Measurements from ENCODE around the gene MAPKAP1.

The MAPKAP1 gene

GRCh38 chr9:125659954-125660353 lies 47.1 kb downstream of the MAPKAP1 start:
- H3K36me3 ChIP-seq (ENCODE audit: control insufficient read depth, insufficient read depth, low read length), result no peaks in the 10 kb centered on the region
- no peak overlapping the region for H3K4me2 ChIP-seq (ENCODE audit: low read length)
- H3K9ac ChIP-seq, result no peak overlapping the region
- no peak overlapping the region for H3K27ac ChIP-seq
- TF ChIP-seq CTCF (IDR thresholded peaks at IDR 0.05), result no peak
- no peaks in the 10 kb centered on the region for H3K4me1 ChIP-seq
- H3K79me2 ChIP-seq, result peaks cover 4% of the 10 kb centered on the region
- H3K4me3 ChIP-seq (ENCODE audit: low read depth, low read length), result no peak overlapping the region
- H3K27me3 ChIP-seq (ENCODE audit: control insufficient read depth, insufficient read depth, low read length), result no peaks in the 10 kb centered on the region
- H2AFZ ChIP-seq, result no peak overlapping the region
- no peaks in the 10 kb centered on the region for H3K9me3 ChIP-seq (ENCODE audit: control insufficient read depth, low read length)

GRCh38 chr9:125659201-125659840 lies 47.7 kb downstream of the MAPKAP1 start:
- no peak overlapping the region for H3K4me2 ChIP-seq (ENCODE audit: low read length)
- no peak overlapping the region for H2AFZ ChIP-seq
- H3K27ac ChIP-seq, result no peak overlapping the region
- no peaks in the 10 kb centered on the region for H3K36me3 ChIP-seq (ENCODE audit: control insufficient read depth, insufficient read depth, low read length)
- no peak overlapping the region for H3K9ac ChIP-seq
- H3K4me1 ChIP-seq, result no peaks in the 10 kb centered on the region
- no peak overlapping the region for H3K4me3 ChIP-seq (ENCODE audit: low read depth, low read length)
- H3K27me3 ChIP-seq (ENCODE audit: control insufficient read depth, insufficient read depth, low read length), result no peaks in the 10 kb centered on the region
- H3K9me3 ChIP-seq (ENCODE audit: control insufficient read depth, low read length), result no peaks in the 10 kb centered on the region
- peaks cover 4% of the 10 kb centered on the region for H3K79me2 ChIP-seq
- no peak for TF ChIP-seq CTCF (IDR thresholded peaks at IDR 0.05)

- Histone ChIP-seq H2AFZ (no peak overlapping the region), H3K27ac (no peak overlapping the region), H3K36me3 (ENCODE audit: control insufficient read depth, insufficient read depth, low read length) (no peaks in the 10 kb centered on the region), H3K4me2 (ENCODE audit: low read length) (no peak overlapping the region), H3K79me2 (peaks cover 8% of the 10 kb centered on the region), H3K9me3 (ENCODE audit: control insufficient read depth, low read length) (no peaks in the 10 kb centered on the region), H3K9ac (no peak overlapping the region), H3K4me1 (no peaks in the 10 kb centered on the region), H3K27me3 (ENCODE audit: control insufficient read depth, insufficient read depth, low read length) (no peaks in the 10 kb centered on the region), H3K4me3 (ENCODE audit: low read depth, low read length) (no peak overlapping the region)
- no peak for TF ChIP-seq CTCF (IDR thresholded peaks at IDR 0.05)
Observed at GRCh38 chr9:125656560-125656959, 50.4 kb downstream of the MAPKAP1 start.

- no peak for TF ChIP-seq CTCF (IDR thresholded peaks at IDR 0.05)
- Histone ChIP-seq H3K4me1 (no peaks in the 10 kb centered on the region), H3K9me3 (ENCODE audit: control insufficient read depth, low read length) (no peaks in the 10 kb centered on the region), H3K4me3 (ENCODE audit: low read depth, low read length) (no peak overlapping the region), H3K27me3 (ENCODE audit: control insufficient read depth, insufficient read depth, low read length) (no peaks in the 10 kb centered on the region), H3K36me3 (ENCODE audit: control insufficient read depth, insufficient read depth, low read length) (no peaks in the 10 kb centered on the region), H3K79me2 (peaks cover 11% of the 10 kb centered on the region), H3K27ac (no peak overlapping the region), H3K4me2 (ENCODE audit: low read length) (no peak overlapping the region), H2AFZ (no peak overlapping the region), H3K9ac (no peak overlapping the region)
Observed at GRCh38 chr9:125655691-125656410, 51.2 kb downstream of the MAPKAP1 start.

Data from parathyroid adenoma (tissue), 2 donors.